Measurements from ENCODE around the gene GALNT2.

- TF ChIP-seq TCF12 (IDR thresholded peaks at IDR 0.05) (no peak), TCF12 (CRISPR knock-in tag; IDR thresholded peaks at IDR 0.05) (no peak), SMARCC2 (IDR thresholded peaks at IDR 0.05) (no peak), PCBP1 (IDR thresholded peaks at IDR 0.05; ENCODE audit: borderline replicate concordance, low read depth, low read length) (no peak), ZKSCAN8 (CRISPR knock-in tag; IDR thresholded peaks at IDR 0.05; ENCODE audit: borderline replicate concordance) (no peak)
Observed at GRCh38 chr1:230145505-230145899, 78.5 kb downstream of the GALNT2 start.

All from HepG2 (cell line).